DLD1 (cell line): ENCODE results near the gene ADAMTS13.
"Not testable (repeated sequence)": the region's sequence is repeated elsewhere in the genome, so short reads cannot be mapped to it uniquely, and the experiment has no call there.

Source experiments
- in situ Hi-C: cut with HindIII; loops from 2 replicates; pipeline ENCODE4 v1.10.0; 2017; ENCODE audit warnings: low sequenced_read_pairs

The ADAMTS13 gene

GRCh38 chr9:133390713-133391112 is 31.5 kb upstream of the ADAMTS13 start:
- in situ Hi-C loops: no loop called here

DNA sequence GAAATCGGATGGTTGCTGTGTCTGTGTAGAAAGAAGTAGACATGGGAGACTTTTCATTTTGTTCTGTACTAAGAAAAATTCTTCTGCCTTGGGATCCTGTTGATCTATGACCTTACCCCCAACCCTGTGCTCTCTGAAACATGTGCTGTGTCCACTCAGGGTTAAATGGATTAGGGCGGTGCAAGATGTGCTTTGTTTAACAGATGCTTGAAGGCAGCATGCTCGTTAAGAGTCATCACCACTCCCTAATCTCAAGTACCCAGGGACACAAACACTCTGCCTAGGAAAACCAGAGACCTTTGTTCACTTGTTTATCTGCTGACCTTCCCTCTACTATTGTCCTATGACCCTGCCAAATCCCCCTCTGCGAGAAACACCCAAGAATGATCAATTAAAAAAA is 30.7 kb upstream of the ADAMTS13 start:
- in situ Hi-C loops: not testable (repeated sequence)

DNA sequence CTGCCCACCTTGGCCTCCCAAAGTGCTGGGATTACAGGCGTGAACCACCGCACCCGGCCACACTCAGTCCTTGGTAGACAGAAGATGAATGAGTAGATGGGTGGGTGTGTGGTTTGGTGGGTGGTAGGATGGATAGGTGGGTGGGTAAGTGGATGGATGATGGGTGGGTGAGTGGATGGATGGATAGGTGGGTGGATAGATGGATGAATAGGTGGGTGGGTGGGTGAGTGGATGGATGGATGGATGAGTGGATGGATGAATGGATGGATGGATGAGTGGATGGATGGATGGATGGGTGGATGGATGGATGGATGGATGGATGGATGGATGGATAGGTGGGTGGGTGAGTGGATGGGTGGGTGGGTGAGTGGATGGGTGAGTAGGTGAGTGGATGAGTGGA is 29.9 kb upstream of the ADAMTS13 start:
- in situ Hi-C loops: not testable (repeated sequence)

- in situ Hi-C loops: no loop called here
Observed at GRCh38 chr9:133393399-133393798, 28.8 kb upstream of the ADAMTS13 start.

GRCh38 chr9:133394687-133395271 is 27.4 kb upstream of the ADAMTS13 start:
- in situ Hi-C loops: no loop called here

DNA sequence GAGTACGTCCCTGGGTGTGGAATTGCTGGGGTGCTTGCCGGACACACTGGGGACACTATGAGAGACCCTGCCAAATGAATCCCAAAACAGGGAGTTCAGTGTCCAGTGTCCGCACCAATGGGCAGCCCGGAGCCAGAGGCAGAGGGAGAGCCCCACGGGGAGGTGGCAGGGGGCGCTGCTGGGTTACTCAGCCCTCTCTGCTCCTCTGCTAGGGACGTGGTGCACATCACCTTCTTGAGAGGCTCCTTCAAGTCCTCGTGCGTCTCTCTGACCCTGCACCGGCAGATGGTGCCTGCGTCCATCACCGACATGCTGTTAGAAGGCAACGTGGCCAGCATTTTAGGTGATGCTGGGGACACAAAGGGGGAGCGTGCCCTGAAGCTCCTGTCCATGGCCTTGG is 25.2 kb upstream of the ADAMTS13 start:
- in situ Hi-C loops: no loop called here

GRCh38 chr9:133397370-133397769 is 24.8 kb upstream of the ADAMTS13 start:
- in situ Hi-C loops: no loop called here

DNA sequence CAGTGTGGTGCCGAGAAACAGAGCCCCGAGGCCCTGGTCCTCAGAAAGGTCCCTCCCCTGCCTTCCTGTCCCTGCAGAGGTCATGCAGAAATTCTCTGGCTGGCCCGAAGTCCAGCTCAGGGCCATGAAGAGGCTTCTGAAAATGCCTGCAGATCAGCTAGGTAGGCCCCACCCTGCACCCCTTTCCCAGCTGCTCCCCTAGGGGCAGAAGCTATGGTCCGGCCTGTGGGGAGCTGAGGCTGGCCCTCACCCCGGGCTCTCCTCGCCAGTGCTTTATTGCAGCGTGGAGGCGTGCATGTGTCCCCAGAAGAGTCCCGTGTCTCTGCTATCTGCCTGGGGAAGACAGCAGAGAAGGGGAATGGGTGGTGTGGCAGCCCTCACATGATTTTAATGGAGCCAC is 24.3 kb upstream of the ADAMTS13 start:
- in situ Hi-C loops: no loop called here

GRCh38 chr9:133400292-133400691 is 21.9 kb upstream of the ADAMTS13 start:
- in situ Hi-C loops: no loop called here

GRCh38 chr9:133401588-133401987 is 20.6 kb upstream of the ADAMTS13 start:
- in situ Hi-C loops: no loop called here

DNA sequence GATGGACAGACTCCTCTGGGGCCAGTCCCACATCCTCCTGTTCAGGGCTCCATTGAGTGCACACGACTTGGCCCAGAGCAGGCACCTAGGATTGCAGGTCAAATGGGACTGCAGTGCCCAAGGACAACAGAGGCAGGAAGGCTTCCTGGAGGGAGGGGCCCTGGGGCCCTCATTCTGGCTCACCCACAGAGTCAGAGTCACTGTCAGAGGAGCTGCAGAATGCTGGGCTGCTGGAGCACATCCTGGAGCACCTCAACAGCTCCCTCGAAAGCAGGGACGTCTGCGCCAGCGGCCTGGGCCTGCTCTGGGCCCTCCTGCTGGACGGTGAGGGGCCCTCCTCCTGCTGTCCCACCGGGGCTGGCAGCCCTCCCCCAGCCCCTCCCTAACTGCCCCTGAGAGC is 19.5 kb upstream of the ADAMTS13 start:
- in situ Hi-C loops: no loop called here

DNA sequence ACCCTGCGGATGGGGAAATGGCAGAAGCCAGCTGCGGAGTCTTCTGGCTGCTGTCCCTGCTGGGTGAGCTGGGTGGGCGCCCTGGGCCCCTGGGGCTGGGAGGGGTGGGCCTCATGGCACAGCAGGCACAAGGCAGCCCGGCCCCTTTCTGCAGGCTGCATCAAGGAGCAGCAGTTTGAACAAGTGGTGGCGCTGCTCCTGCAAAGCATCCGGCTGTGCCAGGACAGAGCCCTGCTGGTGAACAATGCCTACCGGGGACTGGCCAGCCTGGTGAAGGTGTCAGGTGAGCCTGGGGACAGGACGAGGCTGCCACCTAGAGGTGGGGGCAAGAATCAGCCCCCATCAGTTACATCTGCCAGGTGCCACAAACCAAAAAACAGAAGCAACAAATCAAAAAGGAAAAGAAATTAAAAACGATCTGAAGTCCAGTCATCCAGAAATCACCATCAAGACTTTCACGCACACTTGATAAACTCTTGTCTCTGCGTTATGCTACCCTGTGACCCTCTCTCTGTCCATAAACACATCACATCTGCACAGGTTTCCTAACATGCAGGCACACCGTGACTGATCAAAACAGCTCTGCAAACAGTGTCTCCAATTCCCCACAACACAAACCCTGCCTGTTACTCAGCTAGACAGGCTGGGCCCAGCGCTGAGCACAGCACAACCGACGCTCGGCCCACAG is 18.3 kb upstream of the ADAMTS13 start:
- in situ Hi-C loops: no loop called here

- in situ Hi-C loops: no loop called here
Observed at GRCh38 chr9:133404454-133405002, 17.6 kb upstream of the ADAMTS13 start.

DNA sequence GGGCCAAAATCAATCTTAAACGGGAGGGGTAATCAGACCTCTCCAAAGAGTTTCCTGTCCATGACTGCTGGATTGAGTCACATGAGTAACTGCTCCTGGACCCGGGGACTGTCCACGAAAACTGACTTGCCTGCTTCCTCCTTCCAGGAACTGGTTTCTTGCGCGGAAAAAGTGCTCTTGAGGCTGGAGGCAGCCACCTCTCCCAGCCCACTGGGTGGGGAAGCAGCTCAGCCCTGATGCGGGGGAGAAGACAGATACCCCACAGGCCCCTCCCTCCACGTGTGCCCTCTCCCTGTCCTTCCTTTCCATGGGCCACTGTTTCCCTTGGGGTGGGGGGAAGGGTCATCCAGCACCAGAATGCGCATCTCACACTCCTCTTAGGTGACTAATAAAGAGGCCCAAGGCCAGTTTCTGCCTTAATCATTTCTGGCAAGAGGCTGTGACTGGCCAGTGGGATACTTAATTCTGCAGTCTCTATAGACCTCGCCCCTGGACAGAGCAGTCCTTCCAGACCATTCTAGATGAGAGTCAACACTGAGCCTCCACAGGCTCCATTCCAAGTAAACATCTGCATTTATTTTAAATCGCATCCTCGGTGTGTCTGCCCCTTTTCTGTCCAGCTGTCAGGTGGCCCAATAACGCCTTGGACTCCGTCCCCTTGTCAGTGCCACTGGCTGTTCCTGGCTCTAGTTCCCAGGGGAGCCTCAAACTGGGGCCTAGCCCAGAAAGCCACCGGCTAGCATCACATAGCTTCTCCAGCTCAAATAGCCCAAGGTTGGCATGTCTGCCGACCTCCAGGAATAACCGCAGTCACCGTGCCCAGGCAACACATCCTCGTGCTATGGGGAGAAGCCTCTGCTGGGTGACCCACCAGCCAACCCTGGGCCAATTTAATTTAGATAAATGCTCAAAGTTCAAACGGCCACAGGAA is 16.4 kb upstream of the ADAMTS13 start:
- in situ Hi-C loops: no loop called here

GRCh38 chr9:133406480-133407307 is 15.5 kb upstream of the ADAMTS13 start:
- in situ Hi-C loops: no loop called here

GRCh38 chr9:133408042-133408441 is 14.1 kb upstream of the ADAMTS13 start:
- in situ Hi-C loops: no loop called here

- in situ Hi-C loops: loop anchor here (5.0 kb wide), 1 partner anchor 38 kb away; the partner anchor contains the start of genes STKLD1 and SURF4
Observed at GRCh38 chr9:133415170-133415569, 7.0 kb upstream of the ADAMTS13 start.

- in situ Hi-C loops: loop anchor here (5.0 kb wide), 1 partner anchor 40 kb away; the partner anchor contains the start of genes STKLD1 and SURF4
Observed at GRCh38 chr9:133417541-133418461, 4.4 kb upstream of the ADAMTS13 start, which contains the start of gene REXO4. TSS of gene REXO4 (minus strand) at chr9:133418010. CDS start at chr9:133417844, 166 bp downstream.

DNA sequence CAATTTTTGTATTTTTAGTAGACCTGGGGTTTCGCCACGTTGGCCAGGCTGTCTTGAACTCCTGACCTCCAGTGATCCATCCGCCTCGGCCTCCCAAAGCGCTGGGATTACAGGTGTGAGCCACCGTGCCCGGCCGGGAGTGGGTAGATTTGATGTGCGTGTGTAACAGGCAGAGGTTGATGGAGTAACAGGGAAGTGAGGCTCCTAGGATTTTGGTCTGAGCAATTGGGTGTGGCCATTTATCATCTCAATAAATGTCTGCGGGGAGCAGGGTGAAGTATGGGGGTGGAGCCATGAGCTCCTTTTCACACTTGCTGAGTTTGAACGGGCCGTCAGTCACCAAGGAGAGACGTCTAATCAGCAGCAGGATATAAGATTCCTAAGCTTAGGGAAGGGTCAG is 3.2 kb upstream of the ADAMTS13 start:
- in situ Hi-C loops: loop anchor here (5.0 kb wide), 1 partner anchor 42 kb away; the partner anchor contains the start of genes STKLD1 and SURF4
